Measurements from ENCODE around the gene ASPSCR1. TPM values are rescaled to one million over a fixed set of nuclear protein-coding genes. Genes with fewer than 3 reads are reported as not detected.

ASPSCR1 gene
- total RNA-seq, 1 donor from 2014 or later = 45.4 TPM

Other genes starting within 250 kb of the ASPSCR1 start
- 0.20 TPM for gene GCGR, start 173.5 kb upstream of the ASPSCR1 start, total RNA-seq
- 85.3 TPM for gene MCRIP1, start 144.3 kb upstream of the ASPSCR1 start, total RNA-seq
- gene PPP1R27, start 142.6 kb upstream of the ASPSCR1 start, total RNA-seq = not detected
- gene P4HB, start 117.1 kb upstream of the ASPSCR1 start, total RNA-seq = 611 TPM
- 340 TPM for gene ARHGDIA, start 106.3 kb upstream of the ASPSCR1 start, total RNA-seq
- gene ALYREF, start 86.0 kb upstream of the ASPSCR1 start, total RNA-seq = 48.1 TPM
- 124 TPM for gene ANAPC11, start 85.9 kb upstream of the ASPSCR1 start, total RNA-seq
- 0.55 TPM for gene NPB, start 75.4 kb upstream of the ASPSCR1 start, total RNA-seq
- gene PCYT2, start 66.2 kb upstream of the ASPSCR1 start, total RNA-seq = 66.0 TPM
- gene SIRT7, start 59.5 kb upstream of the ASPSCR1 start, total RNA-seq = 58.1 TPM
- 31.6 TPM for gene MAFG, start 49.9 kb upstream of the ASPSCR1 start, total RNA-seq
- 12.6 TPM for gene PYCR1, start 40.3 kb upstream of the ASPSCR1 start, total RNA-seq
- not detected for gene MYADML2, start 30.4 kb upstream of the ASPSCR1 start, total RNA-seq
- 1.3 TPM for gene NOTUM, start 16.4 kb upstream of the ASPSCR1 start, total RNA-seq
- 43.4 TPM for gene CENPX, start 45.2 kb downstream of the ASPSCR1 start, total RNA-seq
- 26.4 TPM for gene LRRC45, start 45.7 kb downstream of the ASPSCR1 start, total RNA-seq
- 8.9 TPM for gene RAC3, start 54.0 kb downstream of the ASPSCR1 start, total RNA-seq
- gene DCXR, start 60.1 kb downstream of the ASPSCR1 start, total RNA-seq = 102 TPM
- 51.6 TPM for gene RFNG, start 74.2 kb downstream of the ASPSCR1 start, total RNA-seq
- gene GPS1, start 74.3 kb downstream of the ASPSCR1 start, total RNA-seq = 107 TPM
- gene DUS1L, start 88.2 kb downstream of the ASPSCR1 start, total RNA-seq = 92.4 TPM
- gene FASN, start 120.6 kb downstream of the ASPSCR1 start, total RNA-seq = 181 TPM
- gene CCDC57, start 235.2 kb downstream of the ASPSCR1 start, total RNA-seq = 56.9 TPM